ENCODE measurements around the gene NELFCD.

NELFCD gene

DNA sequence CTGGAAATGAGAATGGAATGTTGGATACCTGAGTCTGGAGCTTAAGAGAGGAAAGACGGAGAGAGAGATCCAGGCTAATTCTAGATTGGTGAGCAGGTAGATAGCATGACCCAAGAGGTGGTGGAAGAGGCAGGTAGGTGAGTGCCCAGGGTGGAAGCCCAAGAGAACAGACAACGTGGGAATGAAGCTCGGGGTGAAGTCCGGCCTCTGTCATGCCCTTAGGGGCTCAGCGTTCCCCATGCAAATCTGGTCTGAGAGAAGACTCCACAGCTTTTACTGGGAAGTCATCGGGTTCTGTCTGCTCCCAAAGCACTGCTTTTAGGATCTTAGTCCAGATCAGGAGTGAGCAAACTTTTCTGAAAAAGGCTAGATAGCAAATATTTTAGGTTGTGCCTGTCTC is 3.6 kb downstream of the NELFCD start:
- no peak for DNase-seq
- Histone ChIP-seq H4K20me1 (ENCODE audit: insufficient read depth, low read length) (no peaks in the 10 kb centered on the region), H3K9me2 (replicated peaks; ENCODE audit: insufficient read depth, low read length) (no peaks in the 10 kb centered on the region), H3K4me2 (ENCODE audit: low read depth, low read length) (no peak overlapping the region), H3K27me3 (replicated peaks; ENCODE audit: insufficient read depth, low read length) (no peaks in the 10 kb centered on the region), H3K4me1 (ENCODE audit: low read length) (peaks cover 7% of the 10 kb centered on the region; the same call in 1 of the 2 replicates), H3K4me3 (ENCODE audit: low read length) (no peak overlapping the region), H3K27ac (ENCODE audit: low read length) (no peak overlapping the region), H3F3A (ENCODE audit: insufficient read depth, low read length) (no peaks in the 10 kb centered on the region), H3K9ac (ENCODE audit: low read length) (no peak overlapping the region), H3K79me2 (ENCODE audit: low read length) (peaks cover 76% of the 10 kb centered on the region), H3K36me3 (replicated peaks; ENCODE audit: insufficient read depth, low read length) (peaks cover 9% of the 10 kb centered on the region; the same call in 1 of the 2 replicates), H2AFZ (ENCODE audit: low read length) (no peak overlapping the region), H3K9me3 (replicated peaks; ENCODE audit: insufficient read depth, low read length) (no peaks in the 10 kb centered on the region)
- TF ChIP-seq EZH2 (optimal IDR thresholded peaks at IDR 0.05; ENCODE audit: low read depth, low read length): no peak
- TF ChIP-seq, protein P1, sequence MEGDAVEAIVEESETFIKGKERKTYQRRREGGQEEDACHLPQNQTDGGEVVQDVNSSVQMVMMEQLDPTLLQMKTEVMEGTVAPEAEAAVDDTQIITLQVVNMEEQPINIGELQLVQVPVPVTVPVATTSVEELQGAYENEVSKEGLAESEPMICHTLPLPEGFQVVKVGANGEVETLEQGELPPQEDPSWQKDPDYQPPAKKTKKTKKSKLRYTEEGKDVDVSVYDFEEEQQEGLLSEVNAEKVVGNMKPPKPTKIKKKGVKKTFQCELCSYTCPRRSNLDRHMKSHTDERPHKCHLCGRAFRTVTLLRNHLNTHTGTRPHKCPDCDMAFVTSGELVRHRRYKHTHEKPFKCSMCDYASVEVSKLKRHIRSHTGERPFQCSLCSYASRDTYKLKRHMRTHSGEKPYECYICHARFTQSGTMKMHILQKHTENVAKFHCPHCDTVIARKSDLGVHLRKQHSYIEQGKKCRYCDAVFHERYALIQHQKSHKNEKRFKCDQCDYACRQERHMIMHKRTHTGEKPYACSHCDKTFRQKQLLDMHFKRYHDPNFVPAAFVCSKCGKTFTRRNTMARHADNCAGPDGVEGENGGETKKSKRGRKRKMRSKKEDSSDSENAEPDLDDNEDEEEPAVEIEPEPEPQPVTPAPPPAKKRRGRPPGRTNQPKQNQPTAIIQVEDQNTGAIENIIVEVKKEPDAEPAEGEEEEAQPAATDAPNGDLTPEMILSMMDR (IDR thresholded peaks at IDR 0.05; ENCODE audit: low read length): no peak
- no peak for TF ChIP-seq EZH2phosphoT487 (IDR thresholded peaks at IDR 0.05; ENCODE audit: low read length)

DNA sequence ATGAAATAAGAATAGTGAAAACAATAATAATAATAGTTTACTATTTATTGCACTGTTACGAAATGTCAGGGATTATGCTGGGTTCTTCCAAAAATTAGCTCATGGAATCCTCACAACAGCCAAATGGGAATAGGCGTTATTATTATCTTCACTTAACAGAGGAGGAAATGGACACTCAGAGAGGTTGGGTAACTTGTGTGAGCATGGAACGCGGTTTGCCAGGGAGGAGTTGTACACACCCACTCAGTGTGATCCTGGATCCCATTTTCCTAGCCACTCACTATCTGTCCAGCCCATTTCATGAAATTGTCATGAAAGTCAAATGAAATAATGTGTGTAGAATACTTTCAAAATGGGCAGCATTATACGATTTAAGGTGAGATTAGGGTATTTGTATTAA is 4.6 kb downstream of the NELFCD start:
- no peaks in the 10 kb centered on the region for H3K9me2 ChIP-seq (replicated peaks; ENCODE audit: insufficient read depth, low read length)
- H3K9me3 ChIP-seq (replicated peaks; ENCODE audit: insufficient read depth, low read length): no peaks in the 10 kb centered on the region
- H3K36me3 ChIP-seq (replicated peaks; ENCODE audit: insufficient read depth, low read length): peaks cover 14% of the 10 kb centered on the region
- peaks cover 76% of the 10 kb centered on the region for H3K79me2 ChIP-seq (ENCODE audit: low read length)
- no peak overlapping the region for H3K27ac ChIP-seq (ENCODE audit: low read length)
- H3K4me3 ChIP-seq (ENCODE audit: low read length): no peak overlapping the region
- no peaks in the 10 kb centered on the region for H3F3A ChIP-seq (ENCODE audit: insufficient read depth, low read length)
- no peak overlapping the region for H3K9ac ChIP-seq (ENCODE audit: low read length)
- H4K20me1 ChIP-seq (ENCODE audit: insufficient read depth, low read length): no peaks in the 10 kb centered on the region
- H3K27me3 ChIP-seq (replicated peaks; ENCODE audit: insufficient read depth, low read length): no peaks in the 10 kb centered on the region
- H3K4me1 ChIP-seq (ENCODE audit: low read length): peaks cover 7% of the 10 kb centered on the region; the same call in 1 of the 2 replicates
- no peak overlapping the region for H2AFZ ChIP-seq (ENCODE audit: low read length)
- TF ChIP-seq EZH2 (optimal IDR thresholded peaks at IDR 0.05; ENCODE audit: low read depth, low read length) (no peak), EZH2phosphoT487 (IDR thresholded peaks at IDR 0.05; ENCODE audit: low read length) (no peak)
- TF ChIP-seq, protein P1 (IDR thresholded peaks at IDR 0.05; ENCODE audit: low read length): no peak
- DNase-seq: no peak
- no peak overlapping the region for H3K4me2 ChIP-seq (ENCODE audit: low read depth, low read length)

DNA sequence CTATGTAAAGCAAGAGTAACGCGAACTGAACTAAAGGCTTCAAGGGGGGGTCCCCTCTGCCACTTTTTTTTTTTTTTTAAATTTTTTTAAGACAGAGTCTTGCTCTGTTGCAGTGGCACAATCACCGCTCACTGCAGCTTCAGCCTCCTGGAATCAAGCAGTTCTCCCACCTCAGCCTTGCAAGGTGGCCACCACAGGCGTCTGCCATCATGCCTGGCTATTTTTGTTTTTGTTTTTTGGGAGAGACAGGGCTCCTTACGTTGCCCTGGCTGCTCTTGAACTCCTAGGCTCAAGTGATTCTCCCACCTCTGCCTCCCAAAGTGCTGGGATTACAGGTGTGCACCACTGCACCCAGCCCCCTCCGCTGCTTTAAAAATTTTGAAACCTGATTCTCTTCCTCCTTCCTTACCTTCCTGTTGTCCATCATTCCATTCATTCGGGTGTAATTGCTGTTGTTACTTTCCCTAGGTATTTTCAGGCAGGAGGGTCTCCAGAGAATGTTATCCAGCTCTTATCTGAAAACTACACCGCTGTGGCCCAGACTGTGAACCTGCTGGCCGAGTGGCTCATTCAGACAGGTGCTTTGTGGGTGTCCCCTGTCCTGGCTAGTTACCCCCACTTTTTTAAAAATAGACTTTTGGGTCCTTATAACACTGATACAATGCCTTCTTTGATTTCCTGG is 5.4 kb downstream of the NELFCD start:
- no peaks in the 10 kb centered on the region for H3F3A ChIP-seq (ENCODE audit: insufficient read depth, low read length)
- H3K4me3 ChIP-seq (ENCODE audit: low read length): no peak overlapping the region
- peaks cover 7% of the 10 kb centered on the region; the same call in 1 of the 2 replicates for H3K4me1 ChIP-seq (ENCODE audit: low read length)
- H4K20me1 ChIP-seq (ENCODE audit: insufficient read depth, low read length): no peaks in the 10 kb centered on the region
- no peak for DNase-seq
- peaks cover 20% of the 10 kb centered on the region for H3K36me3 ChIP-seq (replicated peaks; ENCODE audit: insufficient read depth, low read length)
- H3K4me2 ChIP-seq (ENCODE audit: low read depth, low read length): no peak overlapping the region
- H3K79me2 ChIP-seq (ENCODE audit: low read length): peaks cover 76% of the 10 kb centered on the region
- H3K27me3 ChIP-seq (replicated peaks; ENCODE audit: insufficient read depth, low read length): no peaks in the 10 kb centered on the region
- H3K9me2 ChIP-seq (replicated peaks; ENCODE audit: insufficient read depth, low read length): no peaks in the 10 kb centered on the region
- no peaks in the 10 kb centered on the region for H3K9me3 ChIP-seq (replicated peaks; ENCODE audit: insufficient read depth, low read length)
- no peak overlapping the region for H2AFZ ChIP-seq (ENCODE audit: low read length)
- H3K27ac ChIP-seq (ENCODE audit: low read length): no peak overlapping the region
- H3K9ac ChIP-seq (ENCODE audit: low read length): no peak overlapping the region
- TF ChIP-seq, protein P1 (IDR thresholded peaks at IDR 0.05; ENCODE audit: low read length): no peak
- TF ChIP-seq EZH2 (optimal IDR thresholded peaks at IDR 0.05; ENCODE audit: low read depth, low read length) (no peak), EZH2phosphoT487 (IDR thresholded peaks at IDR 0.05; ENCODE audit: low read length) (no peak)
